Measurements from ENCODE around the gene CAST. TPM values are rescaled to one million over a fixed set of nuclear protein-coding genes. Genes with fewer than 3 reads are reported as not detected.

The CAST gene
- total and polyA plus RNA-seq, 12 donors = 54.3 to 329 (median 172) TPM

- H3K9me3 ChIP-seq (replicated peaks in 1 of 3) = peaks cover 0 to 5% (median 0%) of the 10 kb centered on the region in 3 donors
- H3K27me3 ChIP-seq = no peaks in the 10 kb centered on the region
- no peaks in the 10 kb centered on the region for H3K4me1 ChIP-seq (replicated peaks in 1 of 2)
- TF ChIP-seq, protein P1, sequence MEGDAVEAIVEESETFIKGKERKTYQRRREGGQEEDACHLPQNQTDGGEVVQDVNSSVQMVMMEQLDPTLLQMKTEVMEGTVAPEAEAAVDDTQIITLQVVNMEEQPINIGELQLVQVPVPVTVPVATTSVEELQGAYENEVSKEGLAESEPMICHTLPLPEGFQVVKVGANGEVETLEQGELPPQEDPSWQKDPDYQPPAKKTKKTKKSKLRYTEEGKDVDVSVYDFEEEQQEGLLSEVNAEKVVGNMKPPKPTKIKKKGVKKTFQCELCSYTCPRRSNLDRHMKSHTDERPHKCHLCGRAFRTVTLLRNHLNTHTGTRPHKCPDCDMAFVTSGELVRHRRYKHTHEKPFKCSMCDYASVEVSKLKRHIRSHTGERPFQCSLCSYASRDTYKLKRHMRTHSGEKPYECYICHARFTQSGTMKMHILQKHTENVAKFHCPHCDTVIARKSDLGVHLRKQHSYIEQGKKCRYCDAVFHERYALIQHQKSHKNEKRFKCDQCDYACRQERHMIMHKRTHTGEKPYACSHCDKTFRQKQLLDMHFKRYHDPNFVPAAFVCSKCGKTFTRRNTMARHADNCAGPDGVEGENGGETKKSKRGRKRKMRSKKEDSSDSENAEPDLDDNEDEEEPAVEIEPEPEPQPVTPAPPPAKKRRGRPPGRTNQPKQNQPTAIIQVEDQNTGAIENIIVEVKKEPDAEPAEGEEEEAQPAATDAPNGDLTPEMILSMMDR (IDR thresholded peaks at IDR 0.05) = no peak
- no peak for TF ChIP-seq POLR2A (IDR thresholded peaks at IDR 0.05)
- no peak overlapping the region for H3K27ac ChIP-seq
- intact Hi-C loops (cut with DNase I) = no loop called here
- peaks cover 0 to 89% of the 10 kb centered on the region in 2 donors for H3K36me3 ChIP-seq (replicated peaks in 1 of 2)
- H3K4me3 ChIP-seq = no peak overlapping the region
- WGBS, 4 donors = 79 to 89% (median 85%) methylated on average over 5 of the region's 5 CpGs
- DNase-seq = no peak
These were observed 100.8 kb downstream of the CAST start for GRCh38 chr5:96763026-96763425.

GRCh38 chr5:96765043-96765442 is 102.9 kb downstream of the CAST start:
- H3K4me3 ChIP-seq = no peak overlapping the region
- intact Hi-C loops (cut with DNase I) = no loop called here
- no peak for DNase-seq
- TF ChIP-seq, protein P1 (IDR thresholded peaks at IDR 0.05) = no peak
- TF ChIP-seq POLR2A (IDR thresholded peaks at IDR 0.05) = no peak
- no peak overlapping the region for H3K27ac ChIP-seq
- H3K36me3 ChIP-seq (replicated peaks in 1 of 2) = peaks cover 0 to 89% of the 10 kb centered on the region in 2 donors
- no peaks in the 10 kb centered on the region for H3K4me1 ChIP-seq (replicated peaks in 1 of 2)
- no peaks in the 10 kb centered on the region for H3K9me3 ChIP-seq (replicated peaks in 1 of 3)
- WGBS, 4 donors = 57 to 68% (median 61%) methylated on average over 1 of the region's 1 CpG
- no peaks in the 10 kb centered on the region for H3K27me3 ChIP-seq

- H3K9me3 ChIP-seq (replicated peaks in 1 of 3) = no peaks in the 10 kb centered on the region
- peaks cover 0 to 7% of the 10 kb centered on the region in 2 donors for H3K4me1 ChIP-seq (replicated peaks in 1 of 2)
- 75 to 82% (median 81%) methylated on average over 4 of the region's 4 CpGs for WGBS, 4 donors
- no peaks in the 10 kb centered on the region for H3K27me3 ChIP-seq
- no peak for DNase-seq
- no peak overlapping the region for H3K4me3 ChIP-seq
- intact Hi-C loops (cut with DNase I) = no loop called here
- H3K27ac ChIP-seq = no peak overlapping the region
- TF ChIP-seq, protein P1 (IDR thresholded peaks at IDR 0.05) = no peak
- TF ChIP-seq POLR2A (IDR thresholded peaks at IDR 0.05) = no peak
- H3K36me3 ChIP-seq (replicated peaks in 1 of 2) = peaks cover 0 to 87% of the 10 kb centered on the region in 2 donors
These were observed 106.6 kb downstream of the CAST start for GRCh38 chr5:96768708-96769251.

DNA sequence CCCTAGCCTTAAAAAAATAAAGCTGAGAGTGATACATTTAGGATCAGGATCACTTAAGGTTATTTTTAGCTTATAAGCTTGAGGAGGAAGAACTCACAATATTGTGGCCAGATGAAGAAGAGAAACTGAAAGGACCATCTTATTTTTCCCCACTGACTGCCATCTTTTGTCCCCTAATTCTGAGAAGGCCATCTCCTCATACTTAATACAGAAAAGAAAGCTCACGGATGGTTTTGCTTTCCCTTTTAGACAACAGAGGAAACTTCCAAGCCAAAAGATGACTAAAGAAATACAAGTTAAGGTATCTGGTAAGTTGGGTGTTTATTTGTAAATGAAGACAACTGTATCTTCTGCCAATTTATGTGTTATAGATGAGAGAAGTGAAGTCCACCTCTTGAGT is 109.2 kb downstream of the CAST start:
- Histone ChIP-seq H3K36me3 (replicated peaks in 1 of 2) (peaks cover 0 to 67% of the 10 kb centered on the region in 2 donors), H3K27ac (no peak overlapping the region), H3K27me3 (no peaks in the 10 kb centered on the region), H3K4me3 (no peak overlapping the region), H3K4me1 (replicated peaks in 1 of 2) (peaks cover 0 to 7% of the 10 kb centered on the region in 2 donors), H3K9me3 (replicated peaks in 1 of 3) (no peaks in the 10 kb centered on the region)
- 64 to 84% (median 77%) methylated on average over 1 of the region's 1 CpG for WGBS, 4 donors
- no peak for DNase-seq
- intact Hi-C loops (cut with DNase I) = no loop called here
- TF ChIP-seq POLR2A (IDR thresholded peaks at IDR 0.05) = no peak
- TF ChIP-seq, protein P1 (IDR thresholded peaks at IDR 0.05) = no peak

Measured in adrenal gland (tissue), 12 donors.